Measurements from ENCODE around the gene CHAF1A. TPM values are rescaled to one million over a fixed set of nuclear protein-coding genes. Genes with fewer than 3 reads are reported as not detected.

Gene CHAF1A
- 5.4 and 6.8 TPM in 2 replicates for total RNA-seq

GRCh38 chr19:4402171-4403004, at the start of gene CHAF1A:
CHAF1A (plus strand) TSS chr19:4402640; CDS start chr19:4402763, 123 bp downstream.

GRCh38 chr19:4400135-4400936, 2.1 kb upstream of the CHAF1A start, which contains the start of gene SH3GL1:
SH3GL1 (minus strand) TSS chr19:4400547; CDS start chr19:4400368, 179 bp downstream.

GRCh38 chr19:4457654-4458395, 55.4 kb downstream of the CHAF1A start, which contains the start of gene UBXN6:
UBXN6 (minus strand) TSS chr19:4457794; CDS start chr19:4457697, 97 bp downstream.

GRCh38 chr19:4472174-4472974, 69.9 kb downstream of the CHAF1A start, which contains the start of gene HDGFL2:
HDGFL2 (plus strand) TSS chr19:4472297; CDS start chr19:4472351, 54 bp downstream.

Small RNA genes within 50 kb of the gene (small RNA-seq; reads per million reads assigned to genes)
- not detected for gene MIR4746

Other genes with a start within 250 kb of the CHAF1A start
- not detected in 2 replicates for gene CREB3L3, start 249.0 kb upstream of the CHAF1A start, total RNA-seq
- gene SIRT6, start 220.1 kb upstream of the CHAF1A start, total RNA-seq = 8.8 and 11.7 TPM in 2 replicates
- gene ANKRD24, start 220.0 kb upstream of the CHAF1A start, total RNA-seq = 0.91 and 0.97 TPM in 2 replicates
- not detected in 2 replicates for gene EBI3, start 173.1 kb upstream of the CHAF1A start, total RNA-seq
- gene YJU2, start 155.6 kb upstream of the CHAF1A start, total RNA-seq = 15.0 and 15.2 TPM in 2 replicates
- not detected in 2 replicates for gene SHD, start 123.4 kb upstream of the CHAF1A start, total RNA-seq
- not detected in 2 replicates for gene TMIGD2, start 100.3 kb upstream of the CHAF1A start, total RNA-seq
- 1.1 and 1.4 TPM in 2 replicates for gene FSD1, start 98.0 kb upstream of the CHAF1A start, total RNA-seq
- 2.4 and 3.9 TPM in 2 replicates for gene STAP2, start 63.8 kb upstream of the CHAF1A start, total RNA-seq
- 7.4 and 7.7 TPM in 2 replicates for gene MPND, start 59.1 kb upstream of the CHAF1A start, total RNA-seq
- gene SH3GL1, start 2.1 kb upstream of the CHAF1A start, total RNA-seq = 64.1 and 73.3 TPM in 2 replicates
- gene UBXN6, start 55.2 kb downstream of the CHAF1A start, total RNA-seq = 106 and 111 TPM in 2 replicates
- gene HDGFL2, start 69.7 kb downstream of the CHAF1A start, total RNA-seq = 35.4 and 41.7 TPM in 2 replicates
- 0.11 and 0.13 TPM in 2 replicates for gene PLIN4, start 115.8 kb downstream of the CHAF1A start, total RNA-seq
- not detected in 2 replicates for gene PLIN5, start 132.6 kb downstream of the CHAF1A start, total RNA-seq
- not detected in 2 replicates for gene LRG1, start 137.4 kb downstream of the CHAF1A start, total RNA-seq
- 0.43 and 1.7 TPM in 2 replicates for gene SEMA6B, start 157.0 kb downstream of the CHAF1A start, total RNA-seq
- 1.6 and 1.8 TPM in 2 replicates for gene TNFAIP8L1, start 236.9 kb downstream of the CHAF1A start, total RNA-seq

Data from articular chondrocyte of knee joint (primary cell).